Keratinocyte (primary cell): ENCODE results near the gene ANKRD20A1.
"Not testable (repeated sequence)": the region's sequence is repeated elsewhere in the genome, so short reads cannot be mapped to it uniquely, and the experiment has no call there.

ENCODE experiments used
- EZH2 ChIP-seq: IDR thresholded peaks from one replicate; pipeline ENCODE4 v1.6.1; 2012; ENCODE audit warnings: inconsistent platforms, mild to moderate bottlenecking, low read length, moderate library complexity
- TF ChIP-seq, protein P1 (sequence below), 3 experiments: IDR thresholded peaks in 1 of 3; conservative IDR thresholded peaks in 1 of 3; optimal IDR thresholded peaks in 1 of 3; 2 replicates in 2 of 3; 3 replicates in 1 of 3; pipeline versions ENCODE3 to v1.5.1; 2011; ENCODE audit warnings: low read length in 3 of 3, mild to moderate bottlenecking in 3 of 3, moderate library complexity in 2 of 3, control low read depth in 1 of 3, inconsistent platforms in 1 of 3; ENCODE audit not compliant: insufficient read depth in 2 of 3; ENCODE audit errors: extremely low read depth in 1 of 3

- TF ChIP-seq, protein P1, sequence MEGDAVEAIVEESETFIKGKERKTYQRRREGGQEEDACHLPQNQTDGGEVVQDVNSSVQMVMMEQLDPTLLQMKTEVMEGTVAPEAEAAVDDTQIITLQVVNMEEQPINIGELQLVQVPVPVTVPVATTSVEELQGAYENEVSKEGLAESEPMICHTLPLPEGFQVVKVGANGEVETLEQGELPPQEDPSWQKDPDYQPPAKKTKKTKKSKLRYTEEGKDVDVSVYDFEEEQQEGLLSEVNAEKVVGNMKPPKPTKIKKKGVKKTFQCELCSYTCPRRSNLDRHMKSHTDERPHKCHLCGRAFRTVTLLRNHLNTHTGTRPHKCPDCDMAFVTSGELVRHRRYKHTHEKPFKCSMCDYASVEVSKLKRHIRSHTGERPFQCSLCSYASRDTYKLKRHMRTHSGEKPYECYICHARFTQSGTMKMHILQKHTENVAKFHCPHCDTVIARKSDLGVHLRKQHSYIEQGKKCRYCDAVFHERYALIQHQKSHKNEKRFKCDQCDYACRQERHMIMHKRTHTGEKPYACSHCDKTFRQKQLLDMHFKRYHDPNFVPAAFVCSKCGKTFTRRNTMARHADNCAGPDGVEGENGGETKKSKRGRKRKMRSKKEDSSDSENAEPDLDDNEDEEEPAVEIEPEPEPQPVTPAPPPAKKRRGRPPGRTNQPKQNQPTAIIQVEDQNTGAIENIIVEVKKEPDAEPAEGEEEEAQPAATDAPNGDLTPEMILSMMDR (optimal IDR thresholded peaks at IDR 0.05 in 1 of 3, IDR thresholded peaks at IDR 0.05 in 1 of 3, conservative IDR thresholded peaks at IDR 0.05 in 1 of 3; ENCODE audit: extremely low read depth in 1 of 3, insufficient read depth in 2 of 3, low read length in 3 of 3): not testable (repeated sequence)
- TF ChIP-seq EZH2: not testable (repeated sequence)
Observed at GRCh38 chr9:67832088-67832487, 26.6 kb upstream of the ANKRD20A1 start.
